Fibroblast of the conjunctiva (primary cell): ENCODE data around the gene GPATCH2L.
A peak's percentile ranks its signal among the peaks of the same experiment; 100 is the strongest.

Experiments used
- DNase-seq: peaks from one replicate; pipeline ENCODE4 v3.0.0-alpha.2; 2010; ENCODE audit warnings: low read depth

GPATCH2L gene

DNA sequence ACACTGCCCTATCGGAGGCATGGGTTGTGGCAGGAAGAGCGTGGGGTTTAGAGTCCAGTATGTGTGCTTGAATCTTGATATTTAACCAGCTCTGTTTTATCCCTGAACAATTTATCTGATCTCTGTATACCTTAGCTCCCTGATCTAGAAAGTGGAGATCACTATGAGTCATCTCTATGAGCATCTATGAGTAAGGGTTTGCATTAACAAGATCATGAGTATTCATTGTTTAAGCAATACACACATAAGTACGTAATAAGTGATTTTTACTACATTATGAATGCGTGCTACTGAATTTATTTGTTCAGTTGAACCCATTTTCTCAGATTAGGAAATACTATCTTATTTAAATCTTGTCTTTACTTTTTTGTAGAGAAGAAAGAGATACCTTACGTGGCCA lies 49.4 kb downstream of the GPATCH2L start:
- peak; percentile 14 for DNase-seq

DNA sequence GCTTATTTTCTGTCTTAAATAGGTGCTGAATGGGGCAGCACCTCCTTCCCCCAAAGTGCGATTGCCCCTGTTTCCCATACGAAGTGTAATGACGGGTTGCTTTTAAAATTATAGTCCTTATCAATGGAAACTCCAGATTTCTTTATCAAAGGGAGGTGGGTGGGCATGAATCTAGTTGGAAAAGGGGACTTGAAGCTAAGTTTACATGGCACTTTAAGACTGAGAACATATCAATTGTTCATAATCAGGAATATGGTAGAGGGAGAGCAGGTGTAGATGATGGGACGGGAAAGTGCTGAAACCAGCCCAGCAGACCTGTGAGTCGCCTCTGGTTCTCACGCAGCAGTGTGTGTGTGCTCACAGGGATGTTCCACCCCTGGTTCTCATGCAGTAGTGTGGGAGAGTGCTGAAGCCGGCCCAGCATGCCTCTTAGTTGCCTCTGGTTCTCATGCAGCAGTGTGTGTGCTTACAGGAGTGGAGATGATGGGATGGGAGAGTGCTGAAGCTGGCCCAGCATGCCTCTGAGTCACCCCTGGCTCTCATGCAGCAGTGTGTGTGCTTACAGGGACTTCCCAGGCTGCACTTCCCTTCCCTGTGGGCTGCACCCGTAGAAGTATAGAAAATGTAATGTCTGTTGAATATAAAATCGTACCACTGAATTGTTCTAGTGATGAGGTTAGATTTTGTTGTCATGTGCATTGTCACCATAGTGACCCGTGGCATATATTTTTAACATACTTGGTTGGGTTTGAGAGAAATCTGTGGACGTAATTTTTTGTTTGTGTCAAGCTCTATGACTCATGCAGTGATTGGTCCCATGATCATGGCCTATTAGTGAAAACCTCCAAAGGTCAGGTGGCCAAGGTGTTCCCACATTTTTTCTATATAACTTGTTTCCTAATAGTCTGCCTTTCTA lies 51.6 kb downstream of the GPATCH2L start:
- peak; percentile 56 for DNase-seq

DNA sequence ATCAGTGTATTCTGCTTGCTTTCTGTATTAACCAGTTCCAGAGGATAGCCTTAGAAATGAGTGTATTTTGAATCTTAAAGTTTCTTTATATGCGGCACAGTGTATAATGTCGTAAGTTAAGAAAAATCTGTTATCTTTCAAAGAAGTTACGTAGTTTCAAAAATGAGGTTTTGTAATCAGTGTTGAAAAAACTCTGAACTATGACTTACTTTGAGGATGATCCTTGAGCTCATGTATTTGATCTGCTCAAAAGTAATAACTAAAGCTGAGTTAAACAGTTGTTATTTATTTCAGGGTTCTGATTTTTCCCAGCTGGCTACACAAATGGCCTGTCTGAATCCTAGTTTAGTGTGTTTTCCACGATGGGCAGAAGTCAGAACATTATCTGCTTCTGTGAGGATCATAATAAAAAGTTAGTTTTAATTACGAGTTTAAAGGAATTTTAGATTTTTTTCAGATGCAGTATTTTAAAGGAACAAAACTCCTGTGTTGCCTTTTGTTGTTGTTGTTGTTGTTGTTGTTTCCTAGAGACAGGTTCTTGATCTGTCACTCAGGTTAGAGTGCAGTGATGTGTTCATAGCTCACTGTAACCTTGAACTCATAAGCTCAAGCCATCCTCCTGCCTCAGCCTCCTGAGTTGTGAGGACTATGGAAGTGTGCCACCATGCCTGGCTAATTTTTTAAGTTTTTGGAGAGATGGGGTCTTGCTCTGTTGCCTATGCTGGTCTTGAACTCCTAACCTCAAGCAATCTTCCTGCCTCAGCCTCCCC lies 52.9 kb downstream of the GPATCH2L start:
- DNase-seq, result no peak

DNA sequence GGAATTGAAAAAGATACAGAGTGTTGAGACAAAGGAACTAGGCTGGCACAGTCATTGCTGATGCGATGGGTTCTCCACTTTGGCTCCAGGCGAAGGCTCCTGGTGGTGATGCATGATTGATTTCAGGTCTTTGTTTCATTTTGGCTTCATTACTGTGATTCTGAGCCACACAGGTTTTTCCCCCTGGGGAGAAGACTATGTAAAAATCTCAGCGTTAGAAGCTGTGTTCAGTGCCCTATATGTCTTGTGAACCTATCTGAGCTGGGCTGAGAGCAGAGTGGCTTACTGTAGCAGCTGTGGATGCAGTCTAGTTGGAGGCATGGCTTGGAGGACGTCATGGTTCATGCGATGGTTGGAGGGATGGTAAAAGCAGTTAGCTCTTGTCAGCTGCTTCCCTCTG lies 54.0 kb downstream of the GPATCH2L start:
- no peak for DNase-seq

DNA sequence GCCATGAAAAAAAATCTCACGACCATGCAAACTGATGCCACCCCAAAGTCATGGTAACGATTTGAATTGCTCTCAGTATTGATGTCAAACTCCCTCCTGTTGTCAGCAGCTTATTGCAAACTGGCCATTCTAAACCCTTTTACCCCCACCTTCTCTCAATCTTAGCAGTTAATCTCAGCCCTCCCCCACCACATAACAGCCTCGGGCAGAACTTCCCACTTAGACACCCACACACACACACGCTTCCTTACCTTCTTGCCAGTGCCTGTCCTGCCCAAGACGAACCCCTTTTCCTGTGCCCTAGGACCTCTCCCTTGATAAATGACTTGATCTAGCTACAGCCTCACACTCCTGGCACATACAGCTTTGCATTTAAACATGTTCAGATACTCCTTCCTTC lies 56.6 kb downstream of the GPATCH2L start:
- no peak for DNase-seq

DNA sequence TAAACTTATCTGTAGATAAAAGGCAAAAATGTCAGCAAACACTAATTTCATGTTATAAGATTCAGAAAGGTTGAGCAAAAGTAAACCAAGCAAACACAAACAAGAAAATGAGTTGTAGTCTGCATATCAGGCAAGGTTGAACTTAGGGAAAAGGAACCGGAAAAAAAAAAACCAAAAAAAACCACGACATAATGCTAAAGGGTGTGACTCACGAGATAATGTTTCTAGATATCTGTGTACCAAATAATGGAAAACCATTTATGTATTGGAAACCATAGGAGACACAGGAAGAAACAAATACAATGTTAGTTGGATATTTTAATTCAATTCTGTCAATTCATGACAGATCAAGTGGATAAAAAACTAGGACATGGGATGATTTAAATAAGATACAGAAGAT lies 60.5 kb downstream of the GPATCH2L start:
- DNase-seq, result no peak

DNA sequence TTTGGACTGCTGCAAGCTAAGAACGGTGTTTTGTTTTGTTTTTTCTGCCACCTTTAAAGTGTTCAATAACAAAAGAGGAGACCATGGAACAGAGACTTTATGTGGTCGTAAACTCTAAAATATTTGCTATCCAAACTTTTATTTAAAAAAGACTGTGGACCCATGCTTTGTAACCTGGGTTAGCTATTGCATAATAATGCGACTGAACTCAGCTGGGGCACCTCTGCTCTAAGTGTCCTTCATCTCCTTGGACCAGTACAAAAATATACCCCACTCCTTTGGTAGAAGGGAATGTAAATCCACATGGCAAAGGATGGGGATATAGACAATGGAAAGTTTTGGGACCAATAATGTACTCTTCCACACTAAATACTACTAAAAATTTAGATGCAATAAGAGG lies 65.5 kb downstream of the GPATCH2L start:
- no peak for DNase-seq

DNA sequence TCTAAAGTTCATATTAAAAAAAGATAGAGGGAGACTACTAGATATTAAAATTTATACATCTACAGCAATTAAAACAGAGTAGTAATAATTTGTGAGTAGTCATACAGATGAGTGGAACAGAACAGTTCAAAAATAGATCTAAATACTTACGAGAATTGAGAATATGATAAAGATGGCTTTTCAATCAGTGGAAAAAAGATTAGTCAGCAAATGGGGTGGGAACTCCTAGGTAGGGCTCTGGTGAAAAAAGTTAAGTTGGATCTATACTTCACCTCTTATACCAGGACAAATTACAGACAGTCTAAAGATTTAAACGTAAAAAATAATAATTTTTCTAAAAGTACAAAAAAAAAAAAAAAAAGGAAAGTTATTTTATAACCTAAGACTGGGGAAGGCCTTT lies 66.9 kb downstream of the GPATCH2L start:
- DNase-seq, result no peak

DNA sequence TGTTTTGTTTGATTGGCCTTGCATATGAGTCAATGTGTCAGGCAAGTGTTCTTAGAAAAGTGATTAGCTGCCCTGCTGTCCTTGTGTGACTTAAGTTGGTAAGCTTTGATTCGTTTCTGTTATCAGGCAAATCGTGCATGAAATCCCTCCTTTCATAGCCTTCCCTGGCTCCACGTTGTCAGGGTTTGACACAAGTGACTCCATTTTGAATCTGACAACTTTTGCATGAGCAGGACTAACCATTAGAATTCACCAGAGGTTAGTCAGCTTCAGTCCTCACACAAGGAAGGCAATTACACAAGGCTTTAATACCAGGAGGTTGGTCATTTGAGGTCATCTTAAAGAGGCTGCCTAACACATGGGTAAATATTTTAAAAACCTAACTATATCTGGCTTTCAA lies 68.2 kb downstream of the GPATCH2L start:
- DNase-seq, result no peak

DNA sequence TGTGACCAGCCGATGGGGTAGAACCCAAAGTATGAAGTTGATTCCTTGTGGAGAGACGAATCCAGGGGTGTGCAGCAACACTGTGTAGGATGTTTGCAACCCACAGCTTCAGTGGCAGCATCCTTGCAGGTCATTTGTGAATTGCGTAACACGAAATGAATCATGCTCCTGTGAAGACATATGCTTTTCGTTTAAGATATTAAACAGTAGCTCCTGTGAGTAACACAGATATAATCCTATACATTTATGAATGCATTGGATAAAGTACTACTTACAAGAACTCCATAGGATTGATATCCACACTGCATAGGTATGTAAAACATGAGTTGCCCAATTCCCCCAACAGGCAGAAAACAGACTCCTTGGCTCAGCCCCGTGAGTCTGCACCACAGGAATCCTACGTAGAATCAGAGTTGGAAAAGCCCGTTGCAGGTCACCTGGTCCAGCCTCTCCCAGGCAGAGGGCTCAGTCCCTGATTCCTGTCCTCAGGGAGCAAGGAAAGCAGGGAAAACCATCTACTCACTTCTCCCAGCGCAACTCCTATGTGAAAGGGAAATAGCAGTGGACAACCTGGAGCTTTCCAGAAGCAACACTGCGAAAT lies 75.8 kb downstream of the GPATCH2L start:
- peak; percentile 65 for DNase-seq

DNA sequence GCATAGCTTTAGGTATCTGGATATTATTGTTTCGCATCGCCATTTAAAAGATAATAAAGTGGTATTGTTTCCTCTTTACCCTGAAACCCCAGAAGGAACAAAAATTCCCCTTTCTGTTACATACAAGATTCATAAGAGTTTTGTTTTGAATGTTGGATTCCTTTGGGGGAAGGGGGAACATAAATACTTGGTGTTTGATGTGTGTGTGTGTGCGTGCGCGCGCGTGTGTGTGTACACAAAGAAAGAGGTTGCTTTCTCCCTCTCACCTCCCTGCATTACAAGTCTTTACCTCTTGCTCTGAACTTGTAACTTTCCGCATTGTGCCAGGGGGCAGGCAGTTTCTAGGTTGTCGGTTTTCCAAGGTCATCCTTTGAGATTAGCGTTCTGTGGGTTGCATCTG lies 76.4 kb downstream of the GPATCH2L start:
- no peak for DNase-seq

DNA sequence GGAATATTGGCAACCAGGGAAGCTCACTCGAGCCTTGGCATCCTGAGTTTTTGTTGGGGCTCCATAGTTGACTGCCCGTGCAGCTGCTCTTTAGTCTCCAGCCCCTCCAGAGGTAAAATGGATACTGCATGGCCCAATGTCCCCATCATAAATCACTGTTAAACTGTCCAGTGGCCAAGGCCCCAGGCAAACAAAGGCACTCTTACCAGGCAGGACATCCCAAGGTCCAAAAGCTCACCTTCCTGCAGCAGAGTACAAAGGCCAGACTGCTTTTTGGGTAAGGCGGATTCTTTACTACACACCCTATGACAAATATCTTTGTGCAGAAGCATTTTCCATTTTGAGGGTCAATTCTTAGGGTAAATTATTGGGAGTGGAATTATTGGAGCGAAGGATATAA lies 81.1 kb downstream of the GPATCH2L start:
- DNase-seq, result no peak

DNA sequence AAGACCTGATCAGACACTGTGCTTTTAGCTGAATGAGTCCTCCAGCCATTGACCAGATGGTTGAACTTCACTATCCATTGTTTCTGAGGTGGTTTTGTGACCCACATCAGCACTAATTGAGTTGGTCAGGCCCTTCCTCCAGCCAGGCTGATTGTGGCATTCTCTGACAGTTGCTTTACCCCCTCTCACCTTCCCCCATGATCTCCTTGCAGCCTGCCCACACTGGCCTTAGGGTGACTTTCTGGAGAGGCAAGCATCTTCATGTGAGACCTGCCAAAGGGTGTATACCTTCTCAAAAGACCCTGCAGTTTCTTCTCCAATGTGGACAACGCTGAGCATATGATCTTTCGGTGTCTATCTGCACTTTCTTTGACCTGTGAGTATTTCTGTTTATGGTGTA lies 83.9 kb downstream of the GPATCH2L start:
- DNase-seq, result no peak

DNA sequence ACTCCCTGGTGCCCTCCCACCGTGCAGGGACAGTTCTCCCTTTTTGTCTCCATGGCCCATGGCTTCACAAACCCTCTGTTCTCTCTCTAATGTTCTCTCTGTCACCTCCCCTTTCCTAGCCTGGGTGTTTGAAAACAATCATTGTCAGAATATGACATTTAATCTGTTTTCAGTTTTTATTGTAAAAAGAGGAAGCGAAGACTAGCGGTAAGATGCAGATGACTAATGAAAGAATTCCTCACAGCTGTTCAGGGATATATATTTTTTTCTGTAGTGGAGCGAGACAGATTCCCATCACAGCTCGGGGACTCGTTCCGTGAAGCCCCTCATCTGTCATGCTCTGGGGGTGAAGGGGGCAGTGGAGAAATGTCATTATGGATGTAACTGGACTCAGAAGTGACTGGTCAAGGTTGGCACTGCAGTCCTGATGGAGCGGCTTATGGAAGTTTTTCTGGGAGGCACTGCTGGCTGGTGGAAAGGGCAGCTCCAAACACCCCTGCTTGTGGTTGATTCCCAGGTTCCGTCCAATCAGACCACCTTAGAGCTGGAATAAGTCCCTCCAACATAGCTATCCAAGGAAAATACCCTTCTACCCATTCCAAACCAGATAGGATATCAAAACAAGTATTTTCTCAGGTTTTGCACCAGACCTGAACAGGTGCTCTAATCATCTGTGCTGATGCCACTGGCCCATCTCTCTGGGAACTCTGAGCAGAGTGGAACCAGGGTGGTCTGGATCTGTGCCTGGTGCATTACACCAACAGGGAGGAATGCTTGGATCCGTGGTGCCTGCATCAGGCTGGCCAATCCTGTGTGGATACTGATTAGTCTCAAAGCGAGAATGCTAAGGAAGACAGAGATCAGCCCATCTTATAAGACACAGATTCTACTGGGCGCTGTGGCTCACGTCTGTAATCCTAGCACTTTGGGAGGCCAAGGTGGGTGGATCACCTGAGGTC lies 84.7 kb downstream of the GPATCH2L start:
- DNase-seq, result no peak

DNA sequence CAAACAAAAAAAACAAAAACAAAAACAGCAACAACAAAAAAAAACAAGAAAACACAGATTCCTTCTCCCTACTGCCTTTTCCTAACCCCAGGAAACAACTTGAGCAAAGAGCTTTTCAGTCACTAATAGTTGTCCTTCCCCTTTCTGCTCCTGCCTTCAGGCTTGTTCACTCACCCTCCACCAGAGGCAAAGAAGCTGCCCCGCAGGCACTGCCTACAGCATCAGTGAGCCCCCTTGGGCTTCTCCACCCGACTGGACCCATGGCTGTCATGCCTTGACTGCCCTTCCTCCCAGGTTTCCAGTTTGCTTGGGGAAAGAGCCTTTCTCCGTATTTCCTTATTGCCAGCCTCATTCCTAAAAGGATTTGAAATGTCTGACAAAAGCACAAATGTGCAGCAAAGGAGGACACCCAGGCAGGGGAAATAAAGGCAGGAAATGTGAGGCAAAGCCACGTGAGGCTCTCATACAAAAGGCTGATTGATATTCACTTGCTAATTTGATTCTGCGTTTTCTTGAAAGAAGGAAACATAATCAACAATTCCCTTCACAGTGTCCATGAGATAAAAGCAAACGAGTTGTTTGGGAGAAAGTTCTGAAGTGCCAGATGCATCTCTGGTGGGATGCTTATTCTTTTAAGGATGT lies 85.7 kb downstream of the GPATCH2L start:
- DNase-seq, result no peak

DNA sequence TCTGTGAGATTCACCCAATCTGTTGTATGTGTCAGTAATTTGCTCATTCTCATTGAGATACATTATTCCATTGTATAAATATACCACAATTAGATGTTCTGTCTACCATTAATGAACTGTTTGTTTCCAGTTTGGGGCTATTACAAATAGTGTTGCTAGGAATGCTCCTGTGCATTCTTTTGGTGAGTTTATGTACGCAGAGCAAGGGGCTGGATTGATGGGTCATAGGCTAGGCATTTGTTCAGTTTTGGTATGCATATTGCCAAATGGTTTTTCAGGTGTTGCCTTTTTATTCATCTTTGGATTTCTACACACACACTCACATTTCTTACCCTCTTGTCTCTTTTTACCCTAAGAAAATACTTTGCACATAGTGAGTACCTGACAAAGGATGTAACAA lies 93.4 kb downstream of the GPATCH2L start:
- no peak for DNase-seq

DNA sequence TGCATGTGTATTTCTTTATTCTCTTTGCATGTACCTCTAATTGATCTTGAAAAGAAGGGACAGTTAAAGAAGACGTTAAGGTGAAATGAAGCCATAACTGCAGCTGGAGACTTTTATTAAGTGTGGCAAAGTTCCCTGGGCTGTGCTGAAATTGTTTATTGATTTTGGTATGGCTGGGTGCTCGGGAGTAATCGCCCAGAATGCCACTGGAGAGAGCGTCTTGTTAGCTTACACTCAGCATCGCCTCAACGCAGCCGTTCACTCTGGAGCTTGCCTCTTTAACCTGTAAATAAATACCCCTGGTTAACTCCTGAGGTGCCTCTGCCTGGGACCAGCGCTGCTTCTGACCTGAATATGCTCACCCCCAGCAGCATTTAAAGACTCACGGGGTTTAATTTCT lies 98.6 kb downstream of the GPATCH2L start:
- no peak for DNase-seq

DNA sequence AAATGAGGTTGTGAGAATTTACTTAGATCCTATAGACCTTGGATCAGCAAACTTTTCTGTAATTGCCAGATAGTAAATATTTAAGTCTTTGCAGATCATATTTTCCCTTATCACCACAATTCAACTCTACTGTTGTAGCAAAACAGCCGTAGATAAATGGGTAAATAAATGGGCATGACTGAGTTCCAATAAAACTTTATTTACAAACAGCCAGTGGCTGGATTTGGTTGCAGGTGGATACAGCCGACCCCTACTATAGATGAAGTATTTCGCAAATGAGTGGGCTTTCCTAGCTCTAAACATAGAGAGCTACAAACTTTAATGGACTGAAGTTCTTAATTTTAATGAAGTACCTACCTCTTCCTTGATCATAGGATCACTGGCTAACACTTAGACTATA lies 100.7 kb downstream of the GPATCH2L start:
- DNase-seq, result no peak

DNA sequence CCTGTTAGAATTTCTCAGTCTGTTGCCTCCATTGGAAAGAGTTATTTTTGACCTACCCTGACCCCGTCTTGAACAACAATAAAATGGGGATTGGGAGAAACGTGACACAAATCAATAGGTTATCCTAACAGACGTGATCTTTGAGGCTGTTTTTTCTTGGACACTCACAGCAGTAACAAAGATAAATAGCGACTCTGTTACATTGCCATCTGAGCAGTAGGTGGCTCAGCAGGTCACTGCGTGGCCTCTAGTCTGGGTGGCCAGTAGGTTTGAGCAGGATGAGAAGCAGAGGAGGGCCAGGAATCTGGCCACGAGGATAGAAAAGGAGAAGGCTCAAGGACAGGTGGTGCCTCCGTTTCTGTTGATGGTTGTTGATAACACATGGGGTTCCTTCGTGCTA lies 101.4 kb downstream of the GPATCH2L start:
- DNase-seq, result no peak

DNA sequence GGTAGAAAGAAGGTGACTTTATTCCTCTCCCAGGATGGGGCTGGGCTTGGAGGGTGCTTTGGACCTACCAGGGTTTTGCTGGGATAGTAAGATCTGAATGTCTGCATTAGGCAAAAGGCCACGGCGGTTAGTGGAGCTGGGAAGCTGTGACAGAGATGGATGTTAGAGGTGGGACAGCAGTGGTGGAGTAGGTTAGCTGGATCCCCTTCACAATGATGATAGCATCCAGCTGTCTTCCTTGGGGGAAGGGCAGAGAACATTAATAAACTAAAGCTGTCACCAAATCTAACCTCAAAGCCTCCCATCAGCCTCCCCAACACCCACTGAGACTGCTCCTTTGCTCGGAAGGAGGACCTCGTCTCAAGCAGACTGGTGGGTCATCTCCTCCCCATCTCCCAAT lies 104.8 kb downstream of the GPATCH2L start:
- DNase-seq, result no peak

DNA sequence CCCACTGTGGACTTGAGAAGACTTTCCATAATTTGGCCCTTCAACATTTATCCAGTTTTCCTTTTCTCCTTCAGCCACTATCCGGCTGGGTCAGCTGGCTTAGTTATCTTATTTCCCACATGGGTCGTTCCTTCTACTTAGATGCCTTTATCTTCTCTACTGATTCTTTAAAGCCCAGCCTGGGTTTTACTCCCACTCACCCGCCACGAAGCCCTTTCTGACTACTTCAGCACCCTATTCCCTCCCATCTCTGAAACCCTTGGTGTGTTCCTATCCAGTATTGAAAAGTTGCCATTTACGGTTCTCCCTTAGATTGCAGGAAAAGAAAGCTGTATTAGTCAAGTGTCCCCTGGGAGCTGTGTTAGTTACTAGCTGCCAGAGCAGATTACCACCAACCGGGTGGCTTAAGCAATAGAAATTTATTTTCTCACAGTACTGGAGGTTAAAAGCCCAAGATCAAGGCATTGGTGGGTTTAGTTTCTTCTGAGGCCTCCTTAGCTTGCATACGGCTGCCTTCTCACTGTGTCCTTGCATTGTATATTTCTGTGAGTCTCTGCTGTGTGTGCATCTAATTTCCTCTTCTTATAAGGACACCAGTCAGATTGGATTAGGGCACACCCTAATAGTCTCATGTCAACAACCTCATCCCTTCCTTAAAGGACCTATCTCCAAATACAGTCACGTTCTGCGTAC lies 105.5 kb downstream of the GPATCH2L start:
- peak; percentile 24 for DNase-seq
